Common myeloid progenitor, CD34-positive (primary cell): ENCODE results near the gene TRIM74.
A peak's percentile ranks its signal among the peaks of the same experiment; 100 is the strongest.
"Not testable (repeated sequence)": the region's sequence is repeated elsewhere in the genome, so short reads cannot be mapped to it uniquely, and the experiment has no call there.

Experiments
- CTCF ChIA-PET: fragments of 350-600 bp; sonication (Branson Sonifier 250); formaldehyde crosslinking; loops from one replicate; lab custom pipeline; 2021; ENCODE audit warnings: antibody characterized with exemption; lab: Charles Lee
- POLR2A ChIA-PET: fragments of 350-600 bp; sonication (Branson Sonifier 250); formaldehyde crosslinking; loops from one replicate; lab custom pipeline; 2021; ENCODE audit warnings: antibody characterized with exemption; lab: Charles Lee
- DNase-seq, 3 donors: peaks; one replicate each; pipeline versions ENCODE4 v3.0.0 to v3.0.0-alpha.2; 2013
- H3K27ac ChIP-seq, 2 experiments: 1 replicate in 1 of 2; 2 replicates in 1 of 2; pipeline ENCODE4 v1.7.0; 2013; ENCODE audit warnings: inconsistent platforms in 2 of 2, low read length in 2 of 2, mild to moderate bottlenecking in 2 of 2, low read depth in 1 of 2, moderate library complexity in 1 of 2; ENCODE audit not compliant: severe bottlenecking in 2 of 2, insufficient read depth in 1 of 2, poor library complexity in 1 of 2
- H3K27me3 ChIP-seq, 5 experiments: replicated peaks in 2 of 5; 1 replicate in 3 of 5; 2 replicates in 2 of 5; pipeline versions ENCODE4 v1.6.1 to v1.7.0; 2013; ENCODE audit warnings: low read length in 4 of 5, mild to moderate bottlenecking in 2 of 5, moderate library complexity in 2 of 5, inconsistent platforms in 1 of 5; ENCODE audit not compliant: insufficient read depth in 5 of 5, control insufficient read depth in 4 of 5
- H3K36me3 ChIP-seq, 4 experiments: 1 replicate in 2 of 4; 2 replicates in 2 of 4; pipeline versions ENCODE4 v1.6.1 to v1.7.0; 2013; ENCODE audit warnings: low read length in 3 of 4, control low read depth in 1 of 4, mild to moderate bottlenecking in 1 of 4; ENCODE audit not compliant: control insufficient read depth in 4 of 4, insufficient read depth in 4 of 4
- H3K4me1 ChIP-seq, 4 experiments: 1 replicate in 3 of 4; 2 replicates in 1 of 4; pipeline versions ENCODE4 v1.6.1 to v1.7.1; 2013; ENCODE audit warnings: low read length in 3 of 4, mild to moderate bottlenecking in 3 of 4, control low read depth in 1 of 4, inconsistent platforms in 1 of 4, moderate library complexity in 1 of 4; ENCODE audit not compliant: control insufficient read depth in 4 of 4, insufficient read depth in 4 of 4; ENCODE audit errors: control extremely low read depth in 1 of 4
- H3K4me3 ChIP-seq, 7 experiments: 1 replicate in 4 of 7; 2 replicates in 3 of 7; pipeline versions ENCODE4 v1.5.1 to v1.7.0; 2013; ENCODE audit warnings: mild to moderate bottlenecking in 7 of 7, low read length in 6 of 7, moderate library complexity in 6 of 7, inconsistent platforms in 2 of 7, low read depth in 2 of 7, control low read depth in 1 of 7; ENCODE audit not compliant: insufficient read depth in 4 of 7, control insufficient read depth in 1 of 7; ENCODE audit errors: extremely low read depth in 1 of 7
- H3K9me3 ChIP-seq, 5 experiments: 1 replicate in 4 of 5; 2 replicates in 1 of 5; pipeline versions ENCODE4 v1.6.1 to v1.7.1; 2013; ENCODE audit warnings: low read length in 4 of 5, mild to moderate bottlenecking in 2 of 5, inconsistent platforms in 1 of 5, low read depth in 1 of 5, moderate library complexity in 1 of 5; ENCODE audit not compliant: control insufficient read depth in 4 of 5, insufficient read depth in 2 of 5; ENCODE audit errors: control extremely low read depth in 1 of 5
- WGBS: methylation state at CpG from one replicate; pipeline ENCODE4 v1.1.5; 2013; ENCODE audit not compliant: insufficient coverage; 5-methylcytosine and 5-hydroxymethylcytosine counted together

Gene TRIM74

DNA sequence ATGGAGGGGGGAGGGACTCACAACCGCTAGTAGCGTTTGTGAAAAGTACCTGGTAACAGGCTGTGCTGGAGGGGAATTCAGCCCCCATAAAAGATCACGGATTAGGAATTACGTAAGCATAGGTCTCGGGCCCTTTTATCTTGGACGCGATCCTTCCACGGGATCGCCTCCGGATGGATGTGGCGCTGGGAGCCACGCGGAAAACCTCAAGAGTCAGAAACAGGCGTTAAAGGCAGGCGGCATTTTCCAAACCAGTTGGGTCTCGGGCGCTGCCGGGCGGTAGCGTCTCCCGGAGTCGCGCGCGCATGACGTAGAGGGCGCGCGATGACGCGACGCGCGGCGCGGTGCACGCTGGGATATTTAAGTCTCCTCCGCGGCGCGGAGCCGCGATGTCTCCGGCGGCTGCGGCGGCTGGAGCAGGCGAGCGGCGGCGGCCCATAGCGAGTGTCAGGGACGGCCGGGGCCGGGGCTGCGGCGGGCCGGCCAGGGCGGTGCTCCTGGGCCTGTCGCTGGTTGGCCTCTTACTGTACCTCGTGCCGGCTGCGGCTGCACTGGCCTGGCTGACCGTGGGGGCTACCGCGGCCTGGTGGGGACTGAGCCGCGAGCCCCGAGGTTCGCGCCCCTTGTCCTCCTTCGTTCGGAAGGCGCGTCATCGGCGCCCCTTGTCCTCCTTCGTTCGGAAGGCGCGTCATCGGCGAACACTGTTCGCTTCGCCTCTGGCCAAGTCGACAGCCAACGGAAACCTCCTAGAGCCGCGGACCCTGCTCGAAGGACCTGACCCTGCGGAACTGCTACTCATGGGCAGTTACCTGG lies 44.3 kb downstream of the TRIM74 start, which contains the start of gene POM121:
POM121 (plus strand) TSS at position 363 of the 813 bp plus-strand sequence; CDS start at position 390, 27 bp downstream.
- CTCF ChIA-PET = no interaction called here
- WGBS = under 1% methylated on average over 91 of the region's 91 CpGs
- peak; percentile 91 to 95 (median 95) for DNase-seq

DNA sequence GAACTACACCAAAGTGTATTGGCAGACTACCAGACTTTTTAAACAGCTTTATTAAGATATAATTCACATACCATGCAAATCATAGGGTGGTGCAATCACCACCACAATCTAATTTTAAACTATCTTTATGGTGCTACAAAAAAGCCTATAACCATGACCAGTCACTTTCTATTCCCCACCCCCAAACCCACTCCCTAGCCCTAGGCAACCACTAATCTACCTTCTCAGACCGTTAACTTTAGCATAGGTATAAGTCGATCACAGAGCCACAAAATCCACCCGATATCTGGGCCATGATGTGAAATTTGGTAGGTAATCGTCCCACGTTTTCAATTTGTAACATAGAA lies 44.9 kb downstream of the TRIM74 start:
- H3K4me1 ChIP-seq = peaks cover 4 to 16% (median 11%) of the 10 kb centered on the region in 4 experiments
- H3K27me3 ChIP-seq = no peaks in the 10 kb centered on the region
- no peak for DNase-seq
- peak overlapping the region; percentile 84 to 99 (median 94) for H3K4me3 ChIP-seq
- POLR2A ChIA-PET = no interaction called here
- WGBS = no CpG with 5 or more reads among the region's 5 CpGs
- CTCF ChIA-PET = no interaction called here
- H3K9me3 ChIP-seq = no peaks in the 10 kb centered on the region
- H3K36me3 ChIP-seq = peaks cover 1 to 26% (median 21%) of the 10 kb centered on the region in 4 experiments
- H3K27ac ChIP-seq = peak overlapping the region; percentile 94 to 97

More for the DNA sequence above, 44.3 kb downstream of the TRIM74 start, which contains the start of gene POM121:
- Histone ChIP-seq H3K27ac (peak within 1 kb of the TSS; percentile 94 to 97), H3K36me3 (peaks cover 2 to 29% (median 22%) of the 10 kb centered on the region in 4 experiments), H3K4me1 (peaks cover 4 to 16% (median 11%) of the 10 kb centered on the region in 4 experiments), H3K4me3 (peak within 1 kb of the TSS; percentile 84 to 99 (median 94)), H3K27me3 (no peaks in the 10 kb centered on the region), H3K9me3 (no peaks in the 10 kb centered on the region)
- POLR2A ChIA-PET = no interaction called here

DNA sequence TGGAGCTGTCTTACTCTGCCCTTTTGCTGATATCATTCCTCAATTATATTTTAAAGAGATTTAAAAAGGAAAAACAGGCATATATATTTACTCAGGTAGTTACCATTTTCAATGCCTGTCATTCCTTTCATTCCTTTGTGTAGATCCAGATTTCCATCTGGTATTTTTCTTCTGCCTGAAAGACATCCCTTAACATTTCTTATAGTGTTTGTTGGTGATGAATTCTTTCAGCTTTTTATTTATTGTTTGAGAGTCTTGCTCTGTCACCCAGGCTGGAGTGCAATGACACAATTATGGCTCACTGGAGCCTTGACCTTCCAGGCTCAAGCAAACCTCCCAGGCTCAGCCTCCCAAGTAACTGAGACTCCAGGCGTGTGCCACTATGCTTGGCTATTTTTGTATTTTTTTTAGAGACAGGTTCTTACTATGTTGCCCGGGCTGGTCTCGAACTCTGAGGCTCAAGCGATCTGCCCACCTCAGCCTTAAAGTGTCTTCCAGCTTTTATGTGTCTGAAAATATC lies 50.0 kb downstream of the TRIM74 start:
- H3K9me3 ChIP-seq = no peaks in the 10 kb centered on the region
- no peak overlapping the region for H3K4me3 ChIP-seq
- 95% methylated on average over 3 of the region's 4 CpGs for WGBS
- H3K27ac ChIP-seq = no peak overlapping the region
- CTCF ChIA-PET = no interaction called here
- POLR2A ChIA-PET = no interaction called here
- no peak for DNase-seq
- H3K36me3 ChIP-seq = peaks cover 0 to 13% (median 3%) of the 10 kb centered on the region in 4 experiments
- H3K4me1 ChIP-seq = peaks cover 2 to 7% (median 5%) of the 10 kb centered on the region in 4 experiments
- H3K27me3 ChIP-seq = no peaks in the 10 kb centered on the region

DNA sequence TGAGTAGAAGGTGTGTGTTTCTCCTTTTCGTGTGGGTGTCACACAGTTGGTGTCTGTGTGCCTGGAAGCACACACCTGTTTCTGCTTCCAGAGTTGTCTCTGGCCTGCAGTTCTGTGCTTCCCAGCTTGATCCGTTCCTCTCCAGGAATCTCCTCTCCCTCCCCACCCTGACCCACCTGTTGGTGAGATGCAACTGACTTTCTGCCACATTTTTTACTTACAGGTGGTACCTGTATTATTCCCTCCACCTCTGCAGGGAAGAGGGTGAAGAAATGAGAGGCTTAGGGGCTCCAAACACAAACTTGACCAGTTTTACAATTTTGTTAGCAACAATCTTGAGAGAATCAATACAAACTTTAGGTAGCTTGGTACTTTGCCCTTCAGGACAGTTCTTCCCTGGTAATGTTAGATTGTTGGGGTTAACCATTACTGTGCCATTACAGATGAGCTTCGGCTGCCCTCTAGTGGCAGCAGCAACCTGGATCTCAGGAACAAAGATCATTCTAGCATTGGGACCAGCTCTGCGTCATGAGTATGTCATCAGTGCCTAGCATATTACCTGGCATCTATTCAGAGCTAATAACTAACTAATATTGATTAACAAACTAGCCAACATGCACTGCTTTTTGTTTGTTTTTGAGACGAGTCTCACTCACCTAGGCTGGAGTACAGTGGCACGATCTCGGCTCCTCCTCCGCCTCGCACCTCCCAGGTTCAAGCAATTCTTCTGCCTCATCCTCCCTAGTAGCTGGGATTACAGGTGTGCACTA lies 54.3 kb downstream of the TRIM74 start:
- H3K4me3 ChIP-seq, H3K4me1 ChIP-seq, H3K27ac ChIP-seq, H3K27me3 ChIP-seq, H3K9me3 ChIP-seq: not testable (repeated sequence)
- POLR2A ChIA-PET = interaction anchor here (1.0 kb wide), 1 partner anchor 86 kb away, joined by 3 read pairs; no protein-coding TSS in a partner anchor
- WGBS = 83% methylated on average over 7 of the region's 9 CpGs
- peak; percentile 37 to 60 (median 59) for DNase-seq
- CTCF ChIA-PET = interaction anchor here (0.7 to 2.6 kb wide), 11 partner anchors 9 to 134 kb away, joined by 3 to 13 read pairs (median 3); no protein-coding TSS in a partner anchor
- H3K36me3 ChIP-seq = peaks cover 0 to 29% (median 15%) of the 10 kb centered on the region in 4 experiments

DNA sequence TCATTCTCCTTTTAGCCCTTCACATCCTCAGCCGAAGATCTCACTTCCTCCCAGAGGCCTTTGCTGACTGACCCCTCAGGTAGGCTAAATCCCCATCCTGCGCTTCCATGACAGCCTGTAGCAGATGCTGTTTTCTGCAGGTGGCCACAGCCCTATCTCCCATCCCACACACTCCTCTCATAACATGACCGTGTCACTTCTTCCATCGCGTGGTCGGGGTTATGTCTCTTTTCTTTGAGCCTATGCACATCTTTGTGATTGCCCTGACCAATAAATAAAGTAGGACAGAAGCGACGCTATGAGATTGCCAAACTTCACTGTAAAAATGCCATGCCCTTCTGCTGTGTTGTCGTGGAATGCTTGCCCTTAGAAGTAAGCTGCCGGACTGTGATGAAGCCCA lies 55.5 kb downstream of the TRIM74 start:
- POLR2A ChIA-PET, DNase-seq, H3K4me3 ChIP-seq, H3K27ac ChIP-seq, H3K9me3 ChIP-seq, H3K27me3 ChIP-seq, H3K4me1 ChIP-seq: not testable (repeated sequence)
- CTCF ChIA-PET = interaction anchor here (1.2 kb wide), 1 partner anchor 86 kb away, joined by 3 read pairs; no protein-coding TSS in a partner anchor
- 92% methylated on average over 9 of the region's 10 CpGs for WGBS
- peaks cover 0 to 29% (median 17%) of the 10 kb centered on the region in 4 experiments for H3K36me3 ChIP-seq

DNA sequence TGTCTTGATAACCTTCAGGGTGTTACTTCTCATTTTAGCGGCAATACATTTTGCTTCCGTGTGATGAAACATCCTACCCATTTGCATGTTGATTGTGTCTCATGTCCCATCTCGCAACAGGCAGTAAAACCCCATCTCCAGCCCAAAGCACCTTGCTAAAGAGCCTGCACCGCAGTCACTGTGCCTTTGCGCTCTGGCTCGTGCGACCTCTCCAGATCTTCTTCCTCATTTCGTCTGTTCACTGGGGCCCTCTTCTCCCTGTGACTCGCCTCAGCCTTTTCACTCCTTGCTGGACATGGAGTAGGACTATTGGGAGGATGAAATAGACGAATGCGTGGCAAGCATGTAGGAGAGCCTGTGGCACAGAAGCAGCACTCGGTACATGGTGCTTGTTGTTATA lies 57.9 kb downstream of the TRIM74 start:
- H3K9me3 ChIP-seq, DNase-seq, CTCF ChIA-PET, H3K27ac ChIP-seq, H3K27me3 ChIP-seq, H3K4me1 ChIP-seq, H3K4me3 ChIP-seq: not testable (repeated sequence)
- peaks cover 0 to 35% (median 14%) of the 10 kb centered on the region in 4 experiments for H3K36me3 ChIP-seq
- no CpG with 5 or more reads among the region's 12 CpGs for WGBS
- POLR2A ChIA-PET = interaction anchor here (0.6 kb wide), 1 partner anchor 9 kb away, joined by 3 read pairs; no protein-coding TSS in a partner anchor
